ENCODE results near the gene CRAMP1. TPM values are rescaled to one million over a fixed set of nuclear protein-coding genes. Genes with fewer than 3 reads are reported as not detected.

CRAMP1 gene
- total and polyA plus RNA-seq, 7 donors: 2.4 to 24.6 (median 6.4) TPM

DNA sequence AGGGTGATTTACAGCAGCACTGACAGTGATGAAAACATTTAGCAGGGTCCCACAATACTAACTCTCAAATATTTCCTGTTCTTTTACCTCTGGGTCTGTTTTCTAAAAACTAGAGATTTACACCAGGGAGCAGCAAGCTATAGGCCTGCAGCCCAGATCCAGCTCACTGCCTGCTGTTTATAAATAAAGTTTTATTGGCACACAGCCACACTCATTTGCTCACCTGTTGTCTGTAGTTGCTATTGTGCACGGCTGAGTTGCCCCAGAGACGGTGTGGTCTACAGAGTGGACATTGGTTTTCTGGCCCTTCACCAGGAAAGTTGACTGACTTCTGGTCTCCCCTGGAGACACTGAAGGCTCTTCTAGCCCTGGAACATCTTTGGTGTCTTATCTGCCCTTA is 49.7 kb downstream of the CRAMP1 start:
- no peak overlapping the region for H3K27ac ChIP-seq
- TF ChIP-seq POLR2AphosphoS5 (IDR thresholded peaks at IDR 0.05) (no peak), POLR2A (IDR thresholded peaks at IDR 0.05) (no peak), EP300 (IDR thresholded peaks at IDR 0.05) (no peak)
- H3K27me3 ChIP-seq: no peaks in the 10 kb centered on the region
- intact Hi-C loops (cut with DNase I): no loop called here
- no peaks in the 10 kb centered on the region for H3K4me1 ChIP-seq
- no peaks in the 10 kb centered on the region for H3K9me3 ChIP-seq
- H3K4me3 ChIP-seq: no peak overlapping the region
- DNase-seq: no peak
- 90 to 96% methylated on average over 2 of the region's 2 CpGs for WGBS, 2 donors
- peaks cover 50 to 97% (median 72%) of the 10 kb centered on the region in 4 donors for H3K36me3 ChIP-seq

DNA sequence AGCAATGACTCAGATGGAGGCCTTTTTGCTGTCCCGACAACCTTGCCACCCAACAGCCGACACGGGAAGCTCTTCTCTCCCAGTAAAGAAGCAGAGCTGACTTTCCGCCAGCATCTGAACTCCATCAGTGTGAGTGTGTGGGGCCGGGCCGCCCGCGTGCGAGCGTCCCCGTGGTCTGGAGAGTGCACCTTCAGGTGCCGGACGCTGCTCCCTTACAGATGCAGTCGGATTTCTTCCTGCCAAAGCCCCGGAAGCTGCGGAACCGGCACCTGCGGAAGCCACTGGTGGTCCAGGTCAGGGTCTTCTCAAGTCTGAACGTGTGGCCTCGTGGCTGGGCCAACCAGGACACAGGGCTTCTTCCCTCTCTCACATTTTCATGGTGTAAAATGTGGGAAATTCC is 50.4 kb downstream of the CRAMP1 start:
- H3K36me3 ChIP-seq: peaks cover 49 to 97% (median 72%) of the 10 kb centered on the region in 4 donors
- intact Hi-C loops (cut with DNase I): no loop called here
- no peak for DNase-seq

DNA sequence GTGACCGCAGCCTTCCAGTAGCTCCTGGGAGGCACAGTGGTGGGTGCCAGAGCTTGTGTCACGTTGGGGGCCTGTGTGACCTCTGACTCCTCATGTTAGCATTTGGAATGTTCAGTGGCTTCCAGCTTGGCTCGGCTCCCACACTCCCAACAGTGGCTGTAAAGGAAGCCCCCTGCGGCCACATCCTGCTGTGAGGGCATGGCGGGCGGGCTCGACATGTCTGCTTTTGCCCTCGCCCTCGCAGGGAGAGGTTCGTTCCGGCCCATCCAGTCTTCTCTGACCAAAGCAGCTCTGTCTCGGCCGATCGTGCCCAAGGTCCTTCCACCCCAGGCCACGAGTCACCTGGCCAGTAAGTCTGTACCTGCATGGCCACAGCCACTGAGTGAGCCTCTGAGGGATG is 53.7 kb downstream of the CRAMP1 start:
- no peaks in the 10 kb centered on the region for H3K27me3 ChIP-seq
- H3K36me3 ChIP-seq: peaks cover 55 to 97% (median 84%) of the 10 kb centered on the region in 4 donors
- intact Hi-C loops (cut with DNase I): no loop called here
- H3K4me1 ChIP-seq: no peaks in the 10 kb centered on the region
- TF ChIP-seq, protein P1, sequence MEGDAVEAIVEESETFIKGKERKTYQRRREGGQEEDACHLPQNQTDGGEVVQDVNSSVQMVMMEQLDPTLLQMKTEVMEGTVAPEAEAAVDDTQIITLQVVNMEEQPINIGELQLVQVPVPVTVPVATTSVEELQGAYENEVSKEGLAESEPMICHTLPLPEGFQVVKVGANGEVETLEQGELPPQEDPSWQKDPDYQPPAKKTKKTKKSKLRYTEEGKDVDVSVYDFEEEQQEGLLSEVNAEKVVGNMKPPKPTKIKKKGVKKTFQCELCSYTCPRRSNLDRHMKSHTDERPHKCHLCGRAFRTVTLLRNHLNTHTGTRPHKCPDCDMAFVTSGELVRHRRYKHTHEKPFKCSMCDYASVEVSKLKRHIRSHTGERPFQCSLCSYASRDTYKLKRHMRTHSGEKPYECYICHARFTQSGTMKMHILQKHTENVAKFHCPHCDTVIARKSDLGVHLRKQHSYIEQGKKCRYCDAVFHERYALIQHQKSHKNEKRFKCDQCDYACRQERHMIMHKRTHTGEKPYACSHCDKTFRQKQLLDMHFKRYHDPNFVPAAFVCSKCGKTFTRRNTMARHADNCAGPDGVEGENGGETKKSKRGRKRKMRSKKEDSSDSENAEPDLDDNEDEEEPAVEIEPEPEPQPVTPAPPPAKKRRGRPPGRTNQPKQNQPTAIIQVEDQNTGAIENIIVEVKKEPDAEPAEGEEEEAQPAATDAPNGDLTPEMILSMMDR (IDR thresholded peaks at IDR 0.05): no peak
- TF ChIP-seq POLR2AphosphoS5 (IDR thresholded peaks at IDR 0.05): no peak
- TF ChIP-seq POLR2A (IDR thresholded peaks at IDR 0.05): no peak
- no peak for TF ChIP-seq EP300 (IDR thresholded peaks at IDR 0.05)
- DNase-seq: no peak
- H3K27ac ChIP-seq: no peak overlapping the region
- 96% methylated on average over 15 of the region's 15 CpGs for WGBS, 2 donors
- no peak overlapping the region for H3K4me3 ChIP-seq
- H3K9me3 ChIP-seq: no peaks in the 10 kb centered on the region

More for the DNA sequence above, 50.4 kb downstream of the CRAMP1 start:
- 96 to 97% methylated on average over 20 of the region's 20 CpGs for WGBS, 2 donors
- Histone ChIP-seq H3K4me1 (no peaks in the 10 kb centered on the region), H3K27me3 (no peaks in the 10 kb centered on the region), H3K9me3 (no peaks in the 10 kb centered on the region), H3K4me3 (no peak overlapping the region), H3K27ac (no peak overlapping the region)
- TF ChIP-seq, protein P1 (IDR thresholded peaks at IDR 0.05): no peak
- no peak for TF ChIP-seq POLR2A (IDR thresholded peaks at IDR 0.05)
- TF ChIP-seq EP300 (IDR thresholded peaks at IDR 0.05): no peak
- TF ChIP-seq POLR2AphosphoS5 (IDR thresholded peaks at IDR 0.05): no peak

DNA sequence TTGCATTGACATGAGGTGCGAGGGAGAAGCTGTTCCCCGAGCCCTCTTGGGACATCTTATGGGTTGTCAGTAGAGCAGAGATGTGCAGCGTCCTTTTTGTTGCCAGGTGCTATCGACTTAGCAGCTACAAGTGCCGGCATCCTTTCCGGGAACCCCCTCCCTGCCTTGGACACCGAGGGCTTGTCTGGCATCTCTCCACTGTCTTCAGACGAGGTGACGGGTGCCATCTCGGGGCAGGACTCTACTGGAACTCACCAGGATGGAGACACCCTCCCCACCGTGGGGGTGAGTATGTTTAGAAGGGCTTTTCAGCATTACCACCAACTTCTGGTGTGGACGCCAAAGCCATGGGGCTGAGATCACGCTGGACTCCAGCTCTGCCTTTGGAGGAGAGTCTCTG is 54.2 kb downstream of the CRAMP1 start:
- no peak for DNase-seq
- Histone ChIP-seq H3K4me1 (no peaks in the 10 kb centered on the region), H3K36me3 (peaks cover 60 to 99% (median 88%) of the 10 kb centered on the region in 4 donors), H3K4me3 (no peak overlapping the region), H3K27me3 (no peaks in the 10 kb centered on the region), H3K27ac (no peak overlapping the region), H3K9me3 (no peaks in the 10 kb centered on the region)
- TF ChIP-seq POLR2AphosphoS5 (IDR thresholded peaks at IDR 0.05) (no peak), POLR2A (IDR thresholded peaks at IDR 0.05) (no peak), EP300 (IDR thresholded peaks at IDR 0.05) (no peak)
- TF ChIP-seq, protein P1 (IDR thresholded peaks at IDR 0.05): no peak
- intact Hi-C loops (cut with DNase I): no loop called here
- 94 to 96% methylated on average over 13 of the region's 13 CpGs for WGBS, 2 donors

DNA sequence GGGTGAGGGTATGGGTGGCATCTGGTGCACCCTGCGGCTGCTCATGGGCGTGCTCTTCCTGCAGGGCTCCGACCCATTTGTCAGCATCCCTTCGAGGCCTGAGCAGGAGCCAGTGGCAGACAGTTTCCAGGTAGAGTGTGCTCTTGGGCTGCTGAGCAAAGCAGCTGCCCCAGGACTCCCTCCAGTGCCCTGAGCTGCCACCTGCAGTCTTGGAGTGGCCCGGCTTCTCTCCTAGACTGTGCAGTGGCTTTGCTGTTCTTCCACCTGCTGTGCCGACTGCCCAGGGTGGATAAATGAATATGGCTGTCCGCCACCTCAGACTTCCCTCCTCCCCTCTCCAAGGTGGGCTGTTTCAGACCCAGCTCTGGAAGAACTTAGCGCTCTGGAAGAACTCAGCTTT is 55.1 kb downstream of the CRAMP1 start:
- WGBS, 2 donors: 93 to 97% methylated on average over 8 of the region's 8 CpGs
- TF ChIP-seq EP300 (IDR thresholded peaks at IDR 0.05): no peak
- no peak for TF ChIP-seq POLR2AphosphoS5 (IDR thresholded peaks at IDR 0.05)
- TF ChIP-seq, protein P1 (IDR thresholded peaks at IDR 0.05): no peak
- no peak for TF ChIP-seq POLR2A (IDR thresholded peaks at IDR 0.05)
- no peak for DNase-seq
- Histone ChIP-seq H3K36me3 (peaks cover 64 to 100% (median 93%) of the 10 kb centered on the region in 4 donors), H3K4me1 (no peaks in the 10 kb centered on the region), H3K27me3 (no peaks in the 10 kb centered on the region), H3K4me3 (no peak overlapping the region), H3K9me3 (no peaks in the 10 kb centered on the region), H3K27ac (no peak overlapping the region)
- intact Hi-C loops (cut with DNase I): no loop called here

Measured in sigmoid colon (tissue), 7 donors.